ENCODE data around the gene SPANXN4.

DNA sequence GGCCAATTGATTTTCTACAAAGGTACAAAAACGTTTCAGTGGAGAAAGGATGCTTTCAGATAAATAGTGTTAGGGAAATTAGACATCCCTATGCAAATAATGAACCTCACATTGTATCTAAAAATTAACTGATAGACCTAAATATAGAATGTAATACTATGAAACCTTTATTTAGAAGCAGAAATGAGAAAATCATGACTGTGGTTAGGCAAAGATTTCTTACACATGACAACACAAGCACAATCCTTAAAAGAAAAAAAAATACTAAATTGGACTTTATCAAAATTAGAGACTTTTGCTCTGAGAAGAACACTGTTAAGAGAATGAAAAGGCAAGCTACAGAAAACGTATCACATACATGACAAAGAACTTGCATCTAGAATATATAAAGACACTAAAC is 43.0 kb upstream of the SPANXN4 start:
- TF ChIP-seq POLR2A (IDR thresholded peaks at IDR 0.05) = no peak
- TF ChIP-seq, protein P1, sequence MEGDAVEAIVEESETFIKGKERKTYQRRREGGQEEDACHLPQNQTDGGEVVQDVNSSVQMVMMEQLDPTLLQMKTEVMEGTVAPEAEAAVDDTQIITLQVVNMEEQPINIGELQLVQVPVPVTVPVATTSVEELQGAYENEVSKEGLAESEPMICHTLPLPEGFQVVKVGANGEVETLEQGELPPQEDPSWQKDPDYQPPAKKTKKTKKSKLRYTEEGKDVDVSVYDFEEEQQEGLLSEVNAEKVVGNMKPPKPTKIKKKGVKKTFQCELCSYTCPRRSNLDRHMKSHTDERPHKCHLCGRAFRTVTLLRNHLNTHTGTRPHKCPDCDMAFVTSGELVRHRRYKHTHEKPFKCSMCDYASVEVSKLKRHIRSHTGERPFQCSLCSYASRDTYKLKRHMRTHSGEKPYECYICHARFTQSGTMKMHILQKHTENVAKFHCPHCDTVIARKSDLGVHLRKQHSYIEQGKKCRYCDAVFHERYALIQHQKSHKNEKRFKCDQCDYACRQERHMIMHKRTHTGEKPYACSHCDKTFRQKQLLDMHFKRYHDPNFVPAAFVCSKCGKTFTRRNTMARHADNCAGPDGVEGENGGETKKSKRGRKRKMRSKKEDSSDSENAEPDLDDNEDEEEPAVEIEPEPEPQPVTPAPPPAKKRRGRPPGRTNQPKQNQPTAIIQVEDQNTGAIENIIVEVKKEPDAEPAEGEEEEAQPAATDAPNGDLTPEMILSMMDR (IDR thresholded peaks at IDR 0.05) = no peak
- no peak for TF ChIP-seq POLR2AphosphoS5 (IDR thresholded peaks at IDR 0.05)
